ENCODE results near the gene PKD1L1. TPM values are rescaled to one million over a fixed set of nuclear protein-coding genes. Genes with fewer than 3 reads are reported as not detected.
A peak's percentile ranks its signal among the peaks of the same experiment; 100 is the strongest.
"Not testable (repeated sequence)": the region's sequence is repeated elsewhere in the genome, so short reads cannot be mapped to it uniquely, and the experiment has no call there.

Gene PKD1L1
- polyA plus RNA-seq, 4 donors = 0.11 to 0.27 (median 0.21) TPM

- no peak for DNase-seq (ENCODE audit: low read depth in 4 of 4, low spot score in 3 of 4)
Observed at GRCh38 chr7:47957156-47957555, 8.9 kb upstream of the PKD1L1 start.

DNA sequence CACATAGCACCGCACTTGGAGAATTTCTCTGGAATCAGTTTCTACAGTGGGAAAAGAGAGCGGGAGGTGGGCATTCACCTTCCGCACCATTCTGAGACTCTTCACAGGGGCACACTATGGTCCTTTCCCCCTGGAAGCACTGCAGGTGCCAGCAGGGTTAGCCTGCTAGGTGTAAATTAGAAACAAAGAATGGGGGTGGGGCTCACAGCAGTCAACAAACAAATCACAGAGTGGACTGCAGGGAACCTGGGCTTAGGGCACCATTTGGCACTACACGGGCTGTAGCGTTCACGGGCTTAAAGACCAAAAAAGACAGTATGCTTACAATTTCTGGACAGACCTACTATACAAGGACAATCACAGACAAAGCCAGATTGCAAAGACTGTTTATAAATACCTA lies 8.0 kb upstream of the PKD1L1 start:
- no peak for DNase-seq (ENCODE audit: low read depth in 4 of 4, low spot score in 3 of 4)

DNA sequence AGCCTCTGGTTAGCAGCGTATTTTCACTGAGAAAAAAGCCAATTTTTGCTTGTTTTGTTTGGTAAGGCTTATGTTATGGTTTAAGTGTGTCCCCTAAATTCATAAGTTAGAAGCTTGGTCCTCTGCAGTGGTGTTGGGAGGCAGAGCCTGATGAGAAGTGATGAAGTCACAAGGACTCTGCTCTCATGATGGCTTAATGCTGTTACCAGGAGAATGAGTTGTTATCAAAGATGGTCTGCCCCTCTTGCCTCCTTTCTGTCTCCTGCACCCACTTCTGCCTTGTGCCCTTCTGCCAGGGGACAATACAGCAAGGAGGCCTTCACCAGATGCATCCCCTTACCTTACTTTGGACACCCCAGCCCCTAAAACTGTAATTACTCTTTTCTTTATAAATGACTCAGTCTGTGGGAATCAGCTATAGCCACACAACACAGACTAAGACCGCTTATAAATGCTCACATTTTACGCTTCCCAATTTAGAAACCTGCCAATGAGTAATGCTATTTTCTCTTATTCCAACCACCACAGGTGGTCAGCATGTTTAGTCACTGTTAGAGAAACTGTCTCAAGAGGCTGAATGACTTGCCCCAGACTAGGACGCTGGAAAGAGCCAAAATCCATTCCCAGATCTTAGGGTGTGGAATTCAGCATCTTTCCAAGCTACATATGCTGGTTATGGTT lies 6.1 kb upstream of the PKD1L1 start:
- no peak for DNase-seq (ENCODE audit: low read depth in 4 of 4, low spot score in 3 of 4)

DNA sequence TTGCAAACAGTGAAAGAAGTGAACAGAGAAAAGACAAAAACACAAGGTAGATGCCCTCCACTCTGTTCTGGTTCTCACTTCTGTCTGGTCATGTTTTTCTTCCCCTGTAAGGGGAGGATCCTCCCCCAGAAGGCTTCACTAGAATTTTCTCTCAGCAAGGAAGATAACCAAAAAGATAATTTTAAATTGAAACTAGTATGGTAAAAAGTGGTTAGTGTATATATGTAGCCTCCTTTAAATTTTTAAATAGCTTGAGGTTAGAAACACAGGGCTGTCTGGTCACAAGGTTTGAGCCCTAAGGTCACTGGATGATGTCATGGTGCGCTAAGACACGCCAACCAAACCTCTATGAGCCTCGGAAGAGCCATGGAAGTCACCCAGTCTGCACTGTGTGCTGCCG lies 5.6 kb upstream of the PKD1L1 start:
- DNase-seq (ENCODE audit: low read depth in 4 of 4, low spot score in 3 of 4) = no peak

- no peak for DNase-seq (ENCODE audit: low read depth in 4 of 4, low spot score in 3 of 4)
Observed at GRCh38 chr7:47952224-47952623, 4.0 kb upstream of the PKD1L1 start.

DNA sequence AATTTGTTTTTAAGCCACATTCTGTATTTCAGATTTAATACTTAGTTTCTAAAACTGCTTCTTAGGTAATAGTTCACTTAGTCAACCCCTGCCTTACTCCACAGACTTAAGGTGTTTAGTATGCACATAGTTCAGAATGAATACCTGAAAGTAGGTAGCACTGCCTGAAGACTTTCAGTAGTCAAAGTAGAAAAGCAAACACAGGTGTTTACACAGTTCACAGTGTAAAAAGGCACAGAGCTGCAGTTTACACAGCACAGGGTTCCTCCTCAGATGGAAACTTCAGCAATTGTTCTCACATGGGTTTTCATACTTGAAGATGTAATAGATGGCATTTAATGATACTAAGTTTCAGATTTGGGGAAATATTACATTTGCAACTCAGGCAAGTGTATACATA lies 3.1 kb upstream of the PKD1L1 start:
- no peak for DNase-seq (ENCODE audit: low read depth in 4 of 4, low spot score in 3 of 4)

GRCh38 chr7:47950714-47951113 lies 2.4 kb upstream of the PKD1L1 start:
- DNase-seq (ENCODE audit: low read depth in 4 of 4, low spot score in 3 of 4) = no peak

DNA sequence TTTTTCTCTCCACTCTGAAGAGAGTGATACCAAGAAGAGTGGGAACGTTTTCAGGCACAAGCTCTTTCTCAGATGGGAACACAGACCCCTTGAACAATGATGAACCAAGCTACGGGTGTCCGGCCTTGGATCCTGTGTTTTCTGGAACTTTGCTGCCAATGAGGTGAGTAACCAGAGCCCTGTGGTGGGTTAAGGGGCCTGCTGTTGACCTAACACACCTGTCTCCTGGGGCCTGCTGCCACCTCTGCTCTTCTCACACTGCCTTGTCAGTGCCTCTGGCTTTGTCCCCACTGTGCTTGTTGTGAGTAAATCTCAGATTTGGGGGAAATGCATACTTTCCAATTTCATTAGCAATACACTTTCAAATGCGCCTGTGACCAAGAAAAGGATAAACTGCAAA lies 1.4 kb upstream of the PKD1L1 start:
- no peak for DNase-seq (ENCODE audit: low read depth in 4 of 4, low spot score in 3 of 4)

DNA sequence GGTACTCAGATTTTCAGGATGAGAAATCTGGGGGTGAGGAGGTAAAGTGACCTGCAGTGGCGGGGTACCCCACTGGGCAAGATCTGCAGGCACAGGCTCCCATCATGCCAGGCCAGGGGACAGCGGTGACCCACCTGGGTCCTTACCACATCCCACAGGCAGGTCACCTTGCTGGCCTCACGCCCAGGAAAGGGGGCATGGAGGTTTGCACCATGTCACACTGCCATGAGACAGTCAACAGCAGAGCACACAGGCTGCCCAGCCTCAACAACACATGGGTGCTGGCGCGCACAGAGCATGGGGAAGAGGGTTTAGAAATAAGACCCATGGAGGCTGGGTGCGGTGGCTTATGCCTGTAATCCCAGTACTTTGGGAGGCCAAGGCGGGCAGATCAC lies 914 bp downstream of the PKD1L1 start:
- no peak for DNase-seq (ENCODE audit: low read depth in 4 of 4, low spot score in 3 of 4)

GRCh38 chr7:47946581-47947354 lies 1.5 kb downstream of the PKD1L1 start:
- DNase-seq (ENCODE audit: low read depth in 4 of 4, low spot score in 3 of 4) = no peak

GRCh38 chr7:47945261-47946015 lies 2.8 kb downstream of the PKD1L1 start:
- peak in 3 of 4 donors; percentile 31 to 37 (median 36) for DNase-seq (ENCODE audit: low read depth in 4 of 4, low spot score in 3 of 4)

- no peak for DNase-seq (ENCODE audit: low read depth in 4 of 4, low spot score in 3 of 4)
Observed at GRCh38 chr7:47944536-47945260, 3.6 kb downstream of the PKD1L1 start.

GRCh38 chr7:47943676-47944474 lies 4.4 kb downstream of the PKD1L1 start:
- DNase-seq (ENCODE audit: low read depth in 4 of 4, low spot score in 3 of 4) = no peak

GRCh38 chr7:47942651-47943050 lies 5.6 kb downstream of the PKD1L1 start:
- DNase-seq (ENCODE audit: low read depth in 4 of 4, low spot score in 3 of 4) = not testable (repeated sequence)

DNA sequence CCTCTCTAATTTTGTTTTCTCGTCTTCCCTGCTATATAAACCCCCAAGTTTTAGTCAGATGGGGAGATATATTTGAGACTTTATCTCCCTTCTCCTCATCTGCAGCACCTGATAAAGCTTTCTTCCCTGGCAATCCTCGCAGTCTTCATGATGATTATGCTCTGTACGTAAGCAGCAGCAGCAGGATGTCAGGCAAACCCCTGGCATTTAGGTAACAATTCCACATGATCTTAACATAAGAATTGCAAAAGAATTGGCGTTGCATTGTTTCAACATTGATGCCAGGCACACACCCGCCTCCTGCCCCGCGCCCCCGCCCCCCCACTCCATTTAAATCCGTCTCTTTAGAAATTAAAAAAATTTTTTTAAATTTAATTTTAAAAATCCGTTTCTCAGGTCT lies 6.1 kb downstream of the PKD1L1 start:
- no peak for DNase-seq (ENCODE audit: low read depth in 4 of 4, low spot score in 3 of 4)

DNA sequence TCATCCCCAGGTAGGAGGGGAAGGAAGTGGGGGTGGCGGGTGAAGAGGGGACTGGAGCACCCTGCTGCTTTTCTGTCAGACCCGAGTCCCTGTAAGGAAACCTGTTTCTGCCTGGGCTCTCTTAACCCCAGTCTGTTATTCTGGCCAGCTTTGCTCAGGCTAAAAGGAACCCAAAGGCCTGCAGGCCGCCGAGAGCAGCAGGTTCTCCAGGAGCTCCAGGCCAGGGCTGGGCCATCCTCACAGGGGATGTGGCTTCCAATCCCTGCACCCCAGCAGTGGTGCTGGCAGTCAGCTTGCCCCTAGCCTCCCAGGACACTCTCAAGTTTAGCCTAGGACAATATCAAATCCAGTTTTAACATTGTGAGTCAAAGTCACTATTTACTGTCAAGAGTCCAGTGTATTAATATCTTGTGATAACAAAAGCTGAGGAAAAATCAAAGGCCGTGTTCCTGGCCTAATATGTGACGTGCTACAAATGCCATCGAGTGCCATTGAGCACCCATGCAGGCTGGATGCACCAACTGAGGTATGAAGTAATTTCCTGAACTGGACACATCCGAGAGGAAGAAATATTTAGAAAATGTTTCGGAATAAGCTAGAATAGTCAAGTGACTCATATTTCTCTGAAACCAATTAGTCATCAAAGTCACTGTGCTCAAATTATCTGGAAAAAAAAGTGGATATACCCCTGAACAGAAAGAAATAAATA lies 7.0 kb downstream of the PKD1L1 start:
- no peak for DNase-seq (ENCODE audit: low read depth in 4 of 4, low spot score in 3 of 4)

DNA sequence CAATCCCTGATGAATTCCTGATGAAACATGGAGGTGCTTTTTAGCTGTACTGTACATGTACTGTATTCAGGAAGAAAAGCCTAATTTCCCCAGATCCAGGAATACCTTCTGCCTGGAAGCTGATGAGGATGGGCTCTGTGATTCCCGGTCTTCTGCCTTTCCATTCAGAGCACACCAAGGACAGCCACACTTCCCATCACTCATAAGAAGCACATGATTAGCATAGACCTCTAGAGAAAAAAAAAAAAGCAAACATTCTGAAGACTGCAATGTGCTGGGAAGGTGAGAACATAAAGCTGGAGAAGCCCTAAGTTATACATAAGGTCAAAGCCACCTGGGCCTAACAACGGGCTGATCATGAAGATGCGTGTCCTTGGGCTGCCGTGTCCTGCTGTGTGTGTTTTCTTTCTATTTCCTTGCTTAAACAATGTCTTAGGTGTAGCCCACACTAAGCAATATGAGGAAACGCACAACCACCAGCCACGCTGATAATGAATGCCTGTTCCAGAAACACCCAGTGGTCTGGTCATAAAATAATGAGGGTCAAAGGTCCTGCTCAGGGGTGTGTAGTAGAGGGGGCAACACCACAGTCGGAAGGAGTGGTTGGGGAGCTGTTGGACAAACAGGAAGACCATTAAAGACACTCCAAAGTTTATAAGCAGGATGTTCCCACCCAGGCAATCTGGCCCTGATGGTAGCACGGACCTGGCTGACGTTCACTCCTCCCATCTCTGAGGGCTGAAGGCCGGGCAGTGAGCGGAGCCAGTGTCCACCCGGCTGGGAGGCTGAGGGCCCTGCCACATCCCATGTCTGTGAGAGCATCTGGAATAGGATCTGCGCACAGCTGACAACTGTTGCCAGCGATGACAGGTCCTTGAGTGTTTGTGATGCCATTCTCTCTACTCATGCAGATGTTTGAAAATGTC lies 7.9 kb downstream of the PKD1L1 start:
- DNase-seq (ENCODE audit: low read depth in 4 of 4, low spot score in 3 of 4) = no peak

- DNase-seq (ENCODE audit: low read depth in 4 of 4, low spot score in 3 of 4) = no peak
Observed at GRCh38 chr7:47939425-47940036, 8.7 kb downstream of the PKD1L1 start.
